Ovary (tissue), 9 donors: ENCODE data around the gene ADORA1. TPM values are rescaled to one million over a fixed set of nuclear protein-coding genes. Genes with fewer than 3 reads are reported as not detected.

Experiments
- DNase-seq, 5 donors: peaks; one replicate each; pipeline ENCODE4 v3.0.0-alpha.2; 2019 to 2020
- H3K27ac ChIP-seq, 2 donors: fragments of 200-600 bp; one replicate each; pipeline versions ENCODE4 v1.5.1 to v1.8.0; 2019 to 2022
- H3K27me3 ChIP-seq: fragments of 200-600 bp; one replicate; pipeline ENCODE4 v1.8.0; 2022
- H3K36me3 ChIP-seq: fragments of 200-600 bp; sonication (generic); one replicate; pipeline ENCODE4 v1.5.1; 2019
- H3K4me1 ChIP-seq: one replicate; pipeline ENCODE4 v1.8.1; 2013; ENCODE audit warnings: mild to moderate bottlenecking, moderate library complexity; ENCODE audit not compliant: insufficient read depth
- H3K4me3 ChIP-seq: fragments of 200-600 bp; sonication (generic); one replicate; pipeline ENCODE4 v1.5.1; 2017
- H3K9me3 ChIP-seq, 2 donors: fragments of 200-600 bp in 1 of 2; sonication (generic) in 1 of 2; one replicate each; pipeline versions ENCODE4 v1.5.1 to v1.8.1; 2013 to 2019; ENCODE audit warnings: mild to moderate bottlenecking in 1 of 2, moderate library complexity in 1 of 2
- EP300 ChIP-seq: sonication (generic); formaldehyde crosslinking; IDR thresholded peaks from one replicate; pipeline ENCODE4 v1.6.1; 2017; ENCODE audit warnings: antibody characterized with exemption
- POLR2A ChIP-seq: fragments of 450-650 bp; IDR thresholded peaks from one replicate; pipeline ENCODE4 v1.6.1; 2017; ENCODE audit warnings: antibody characterized with exemption, mild to moderate bottlenecking, moderate library complexity
- WGBS, 3 donors: extraction: QIAGEN DNeasy Blood & Tissue Kit in 1 of 3; methylation state at CpG; one replicate each; pipeline versions ENCODE4 v1.1.5 to v1.1.7; 2013 to 2017; 5-methylcytosine and 5-hydroxymethylcytosine counted together
- intact Hi-C, 4 donors: fragments of 100-400 bp; cut with DNase I; formaldehyde crosslinking; loops; one replicate each; pipeline versions ENCODE4 v1.11.0 to v1.15.1; 2022 to 2023
- polyA plus RNA-seq, 2 donors: library from polyadenylated mRNA; stranded (reverse); fragments of 200-250 nt in 1 of 2; fragments of 350-450 nt in 1 of 2; fragmentation: Illumina TruSeq in 1 of 2; extraction: RNeasy Lipid Tissue Mini Kit (QIAGEN cat#74804) in 1 of 2; gene quantifications; one replicate each; pipeline ENCODE4 v1.2.3, GENCODE V29; 2013 to 2014
- total RNA-seq, 7 donors: library from RNA; depleted of rRNA in 2 of 7; stranded (reverse); fragments of >200 nt in 2 of 7; fragmentation: NEBNext Ultra II Directional in 3 of 7; extraction: Animal tissue kit (Norgen Biotek cat#: 25700) in 3 of 7; gene quantifications; one replicate each; pipeline versions ENCODE4 v1.1.0 to v1.2.4, GENCODE V29; 2016 to 2023
- TF ChIP-seq, protein P1 (sequence below), 3 donors: fragments of 450-650 bp in 2 of 3; fragments of 200-600 bp in 1 of 3; IDR thresholded peaks; one replicate each; pipeline versions ENCODE4 v1.5.1 to v1.8.0; 2016 to 2022; ENCODE audit warnings: antibody characterized with exemption in 3 of 3, mild to moderate bottlenecking in 1 of 3
- donor health status: DM: no; HTN: no; CAD: no; lungs with moderate emphysema.
- donor health status: DM: no; HTN: no; CAD: no.
- donor health status: Bipolar disorder and iron deficiency.
- donor health status: DM: yes; HTN: yes; CAD: no.
- donor health status: DM: no; HTN: no; CAD: no.
- donor health status: DM: yes; HTN: yes; CAD: no.

The ADORA1 gene
- total and polyA plus RNA-seq, 9 donors, result 0.15 to 1.3 (median 0.60) TPM

DNA sequence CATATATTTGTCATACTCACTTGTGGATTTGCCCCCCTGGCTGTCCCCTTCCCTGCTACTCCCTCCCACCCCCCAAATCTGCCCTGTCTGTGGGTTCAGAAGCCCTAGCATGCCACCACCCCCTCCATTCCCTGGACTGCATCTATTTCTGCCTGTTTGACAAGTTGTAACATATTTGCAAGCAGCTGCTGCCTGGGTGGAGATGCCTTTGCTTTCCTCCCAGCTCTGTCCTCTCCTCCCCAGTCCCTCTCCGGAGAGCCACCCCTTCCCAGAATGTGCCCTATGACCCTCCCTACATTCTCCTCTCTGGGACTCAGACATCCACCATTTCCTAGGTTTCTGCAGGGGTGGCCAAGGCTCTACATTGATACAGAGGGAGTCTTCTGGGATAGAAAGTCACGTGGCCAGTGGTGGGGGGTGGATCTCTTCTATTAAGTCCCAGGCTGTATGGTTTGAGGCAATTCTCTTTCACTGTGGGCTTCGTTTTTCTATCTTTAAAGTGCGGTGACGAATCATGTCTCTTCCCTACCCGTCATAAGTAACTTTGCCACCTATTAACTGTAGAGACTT is 35.7 kb upstream of the ADORA1 start:
- Histone ChIP-seq H3K9me3 (peaks cover 0 to 4% of the 10 kb centered on the region in 2 donors), H3K36me3 (no peaks in the 10 kb centered on the region), H3K27ac (no peak overlapping the region), H3K27me3 (no peaks in the 10 kb centered on the region), H3K4me1 (no peaks in the 10 kb centered on the region), H3K4me3 (no peak overlapping the region)
- TF ChIP-seq POLR2A, result no peak
- TF ChIP-seq, protein P1, sequence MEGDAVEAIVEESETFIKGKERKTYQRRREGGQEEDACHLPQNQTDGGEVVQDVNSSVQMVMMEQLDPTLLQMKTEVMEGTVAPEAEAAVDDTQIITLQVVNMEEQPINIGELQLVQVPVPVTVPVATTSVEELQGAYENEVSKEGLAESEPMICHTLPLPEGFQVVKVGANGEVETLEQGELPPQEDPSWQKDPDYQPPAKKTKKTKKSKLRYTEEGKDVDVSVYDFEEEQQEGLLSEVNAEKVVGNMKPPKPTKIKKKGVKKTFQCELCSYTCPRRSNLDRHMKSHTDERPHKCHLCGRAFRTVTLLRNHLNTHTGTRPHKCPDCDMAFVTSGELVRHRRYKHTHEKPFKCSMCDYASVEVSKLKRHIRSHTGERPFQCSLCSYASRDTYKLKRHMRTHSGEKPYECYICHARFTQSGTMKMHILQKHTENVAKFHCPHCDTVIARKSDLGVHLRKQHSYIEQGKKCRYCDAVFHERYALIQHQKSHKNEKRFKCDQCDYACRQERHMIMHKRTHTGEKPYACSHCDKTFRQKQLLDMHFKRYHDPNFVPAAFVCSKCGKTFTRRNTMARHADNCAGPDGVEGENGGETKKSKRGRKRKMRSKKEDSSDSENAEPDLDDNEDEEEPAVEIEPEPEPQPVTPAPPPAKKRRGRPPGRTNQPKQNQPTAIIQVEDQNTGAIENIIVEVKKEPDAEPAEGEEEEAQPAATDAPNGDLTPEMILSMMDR (IDR thresholded peaks at IDR 0.05), result no peak
- TF ChIP-seq EP300, result no peak
- intact Hi-C loops, result no loop called here
- DNase-seq, result no peak
- WGBS, 3 donors, result 70 to 74% (median 71%) methylated on average over 6 of the region's 6 CpGs

DNA sequence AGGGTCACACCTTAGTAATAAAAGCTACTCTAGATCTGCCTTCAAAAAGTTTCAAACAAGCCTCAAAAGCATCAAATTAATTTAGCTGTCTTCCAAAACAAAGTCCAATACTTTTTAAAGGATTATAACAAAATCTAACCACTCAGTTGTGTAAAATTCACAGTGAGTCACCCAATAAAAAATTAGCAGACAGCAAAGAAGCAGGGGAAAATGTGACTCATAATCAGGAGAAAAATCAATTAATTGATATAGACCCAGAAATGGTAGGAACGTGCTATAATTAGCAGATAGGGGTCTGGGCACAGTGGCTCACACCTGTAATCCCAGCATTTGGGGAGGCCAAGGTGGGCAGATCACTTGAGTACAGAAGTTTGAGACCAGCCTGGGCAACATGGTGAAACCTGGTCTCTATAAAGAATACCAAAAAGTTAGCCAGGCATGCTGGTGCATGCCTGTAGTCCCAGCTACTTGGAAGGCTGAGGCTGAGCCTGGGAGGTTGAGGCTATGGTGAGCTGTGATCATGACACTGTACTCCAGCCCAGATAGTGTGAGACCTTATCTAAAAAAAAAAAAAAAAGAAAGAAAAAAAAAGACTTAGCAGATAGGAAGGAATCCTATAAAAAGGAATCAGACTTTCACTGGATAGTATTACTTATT is 33.6 kb upstream of the ADORA1 start:
- H3K9me3 ChIP-seq, result peaks cover 0 to 4% of the 10 kb centered on the region in 2 donors
- no peak overlapping the region for H3K27ac ChIP-seq
- TF ChIP-seq POLR2A, result no peak
- TF ChIP-seq, protein P1 (IDR thresholded peaks at IDR 0.05), result no peak
- no peak for TF ChIP-seq EP300
- H3K4me1 ChIP-seq, result no peaks in the 10 kb centered on the region
- H3K36me3 ChIP-seq, result no peaks in the 10 kb centered on the region
- no peak for DNase-seq
- no peak overlapping the region for H3K4me3 ChIP-seq
- no peaks in the 10 kb centered on the region for H3K27me3 ChIP-seq
- intact Hi-C loops, result no loop called here
- 72 to 81% (median 80%) methylated on average over 1 of the region's 1 CpG for WGBS, 3 donors

DNA sequence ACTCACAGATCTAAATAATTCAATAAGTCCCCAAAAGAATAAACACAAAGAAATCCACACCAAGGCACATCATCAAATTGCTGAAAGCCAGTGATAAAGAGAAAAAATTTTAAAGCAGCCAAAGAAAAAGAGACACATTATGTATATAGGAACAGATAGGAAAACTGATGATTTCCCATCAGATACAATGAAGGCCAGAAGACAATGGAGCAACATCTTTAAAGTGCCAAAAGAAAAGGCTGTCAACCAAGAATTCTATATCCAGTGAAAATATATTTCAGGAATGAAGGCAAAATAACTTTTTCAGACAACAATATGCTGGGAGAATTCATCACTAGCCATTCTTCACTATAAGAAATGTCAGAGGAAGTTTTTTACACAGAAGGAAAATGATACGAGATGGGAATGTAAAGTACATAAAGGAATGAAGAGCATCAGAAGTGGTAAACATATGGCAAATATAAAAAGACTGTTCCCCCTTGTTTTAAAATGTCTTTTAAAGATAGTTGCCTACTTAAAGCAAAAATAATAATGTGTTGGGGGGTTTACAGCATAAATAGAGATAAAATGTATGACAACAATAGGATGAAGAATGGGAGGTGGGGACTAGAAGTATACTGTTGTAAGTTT is 32.4 kb upstream of the ADORA1 start:
- Histone ChIP-seq H3K36me3 (no peaks in the 10 kb centered on the region), H3K4me1 (no peaks in the 10 kb centered on the region), H3K27me3 (no peaks in the 10 kb centered on the region), H3K4me3 (no peak overlapping the region), H3K9me3 (peaks cover 0 to 4% of the 10 kb centered on the region in 2 donors), H3K27ac (no peak overlapping the region)
- intact Hi-C loops, result no loop called here
- 82 to 93% (median 85%) methylated on average over 1 of the region's 1 CpG for WGBS, 3 donors
- TF ChIP-seq EP300 (no peak), POLR2A (no peak)
- TF ChIP-seq, protein P1 (IDR thresholded peaks at IDR 0.05), result no peak
- DNase-seq, result no peak

DNA sequence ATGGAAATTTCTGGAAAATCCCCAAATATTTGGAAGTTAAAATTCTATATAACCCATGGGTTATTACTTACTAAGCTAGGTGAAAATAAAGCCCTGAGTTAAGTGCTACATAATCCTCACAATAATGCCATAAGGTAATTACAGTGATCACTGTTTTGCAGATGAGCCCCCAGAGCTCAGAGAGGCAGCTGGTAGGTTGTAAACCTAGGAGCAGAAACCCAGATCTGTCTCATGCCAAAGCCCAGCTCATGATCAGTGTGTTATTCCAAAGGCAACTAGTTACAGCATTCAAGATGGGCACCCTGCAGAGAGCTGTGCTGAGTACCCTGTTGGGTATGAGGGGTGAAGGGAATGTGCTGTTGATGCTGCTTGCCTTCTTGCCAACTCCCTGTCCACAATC is 31.0 kb upstream of the ADORA1 start:
- no peak overlapping the region for H3K27ac ChIP-seq
- H3K4me1 ChIP-seq, result no peaks in the 10 kb centered on the region
- H3K27me3 ChIP-seq, result no peaks in the 10 kb centered on the region
- H3K36me3 ChIP-seq, result no peaks in the 10 kb centered on the region
- no peak for DNase-seq
- peaks cover 0 to 4% of the 10 kb centered on the region in 2 donors for H3K9me3 ChIP-seq
- no peak overlapping the region for H3K4me3 ChIP-seq
- no peak for TF ChIP-seq EP300
- intact Hi-C loops, result no loop called here

DNA sequence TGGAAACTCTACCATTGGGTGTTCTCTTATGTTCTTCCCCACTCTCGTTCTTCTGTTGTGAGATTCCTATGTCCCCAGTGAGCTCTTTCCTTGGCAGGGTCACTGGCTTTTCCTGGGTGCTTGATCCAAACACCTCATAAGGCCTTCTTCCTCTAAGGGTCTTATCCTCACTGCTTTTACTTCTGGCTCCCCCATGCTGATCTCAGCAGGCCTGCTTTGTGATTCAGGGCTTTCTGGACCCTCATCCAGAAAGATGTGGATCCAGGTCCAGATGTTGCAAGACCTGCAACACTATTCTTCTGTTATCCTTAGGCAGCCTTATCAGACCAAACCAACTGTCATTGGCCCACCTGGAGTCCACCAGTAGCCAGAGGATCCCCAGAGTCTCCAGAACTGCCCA is 30.5 kb upstream of the ADORA1 start:
- Histone ChIP-seq H3K4me3 (no peak overlapping the region), H3K36me3 (no peaks in the 10 kb centered on the region), H3K27me3 (no peaks in the 10 kb centered on the region), H3K27ac (no peak overlapping the region), H3K9me3 (peaks cover 0 to 4% of the 10 kb centered on the region in 2 donors), H3K4me1 (no peaks in the 10 kb centered on the region)
- no peak for DNase-seq
- intact Hi-C loops, result no loop called here
- TF ChIP-seq, protein P1 (IDR thresholded peaks at IDR 0.05), result no peak
- TF ChIP-seq POLR2A (no peak), EP300 (no peak)
- WGBS, 3 donors, result 62 to 79% (median 67%) methylated on average over 1 of the region's 1 CpG
